Stimulated activated CD8-positive, alpha-beta memory T cell treated with anti-CD3 and anti-CD28 coated beads, Interleukin-7, amount 100 ng/mL, for 4 hours (primary cell): ENCODE data around the gene TRIM7.
"Not testable (repeated sequence)": the region's sequence is repeated elsewhere in the genome, so short reads cannot be mapped to it uniquely, and the experiment has no call there.

Experiments used
- DNase-seq, 2 donors: peaks; one replicate each; pipeline ENCODE4 v3.0.0-alpha.2; 2020; ENCODE audit warnings: low read depth in 2 of 2

TRIM7 gene

DNA sequence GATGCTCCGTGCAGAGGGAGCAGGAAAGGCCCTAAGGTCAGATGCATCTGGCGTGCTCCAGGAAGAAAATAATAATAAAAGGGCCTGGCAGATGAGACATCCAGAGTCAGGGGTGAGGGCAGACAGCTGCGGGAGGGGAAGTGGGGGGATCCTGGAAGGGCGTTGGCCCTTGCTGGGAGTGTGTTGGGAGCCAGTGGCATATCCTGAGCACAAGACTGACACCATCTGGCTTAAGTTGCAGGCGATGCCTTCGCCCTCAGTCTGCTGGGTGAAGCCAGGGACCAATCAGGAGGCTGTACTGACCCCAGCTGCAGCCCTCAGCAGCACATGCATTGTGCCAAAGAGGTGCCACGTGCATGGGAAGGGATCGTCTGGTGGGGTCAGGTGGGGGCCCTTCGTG is 53.9 kb downstream of the TRIM7 start:
- DNase-seq, result no peak

DNA sequence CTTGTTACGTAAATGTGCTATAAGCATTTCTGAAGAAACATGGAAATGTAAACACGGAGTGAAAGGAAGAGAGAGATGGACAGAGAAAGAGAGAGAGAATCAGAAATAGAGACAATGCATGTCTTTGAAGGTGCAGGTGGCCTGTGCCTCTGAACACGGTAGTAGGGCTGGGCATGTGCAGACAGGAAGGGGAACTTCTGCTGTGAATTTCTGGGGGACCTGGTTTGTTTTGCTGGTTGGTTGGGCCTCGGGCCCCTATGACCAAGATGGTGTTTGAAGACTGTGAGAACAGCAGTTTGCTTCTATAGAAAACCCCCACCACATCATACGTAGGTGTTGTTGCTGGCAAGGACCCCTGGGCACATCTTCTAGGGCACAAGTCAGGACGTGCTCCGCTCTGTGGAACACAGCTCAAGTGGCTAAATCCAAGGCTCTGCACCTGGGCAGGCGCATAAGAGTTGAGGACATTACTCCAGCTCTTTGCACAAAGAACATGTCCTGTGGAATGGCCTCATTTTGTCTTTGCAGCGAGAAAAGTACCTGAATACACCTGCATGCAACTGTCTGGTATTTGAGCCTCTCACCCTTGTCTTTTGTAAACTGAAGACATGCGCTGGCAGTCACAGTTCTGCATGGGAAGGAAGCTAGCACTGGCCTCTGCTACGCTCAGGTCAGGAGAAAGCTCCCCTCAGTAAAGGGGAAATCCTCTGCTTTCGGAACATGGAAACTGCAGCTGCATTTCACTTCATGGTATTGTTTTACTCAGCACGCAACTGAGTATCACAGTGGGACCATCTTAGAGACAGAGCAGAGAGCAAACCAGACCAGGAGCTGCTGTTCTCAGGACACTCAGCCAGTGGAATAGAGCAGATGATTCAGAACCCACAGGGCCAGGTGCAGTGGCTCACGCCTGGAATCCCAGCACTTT is 54.9 kb downstream of the TRIM7 start:
- no peak for DNase-seq

DNA sequence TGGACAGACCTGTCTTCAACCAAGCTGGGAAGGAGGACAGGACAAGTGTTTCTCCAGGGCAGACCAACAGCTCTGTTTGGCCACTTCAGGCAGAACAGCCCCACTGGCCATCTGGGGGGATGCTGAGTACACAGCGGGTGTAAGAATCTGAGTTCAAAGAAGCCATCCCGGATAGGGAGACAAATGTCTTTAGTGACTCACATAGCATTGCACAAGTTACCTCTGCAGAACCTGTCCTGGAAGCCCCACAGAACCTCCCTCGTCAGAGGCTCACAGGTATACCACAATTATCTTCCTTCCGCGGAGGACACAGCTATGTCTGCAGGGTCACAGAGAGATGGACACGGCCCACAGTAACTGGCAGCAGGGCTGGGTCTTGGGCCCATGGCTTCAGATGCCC is 55.6 kb downstream of the TRIM7 start:
- DNase-seq, result no peak

DNA sequence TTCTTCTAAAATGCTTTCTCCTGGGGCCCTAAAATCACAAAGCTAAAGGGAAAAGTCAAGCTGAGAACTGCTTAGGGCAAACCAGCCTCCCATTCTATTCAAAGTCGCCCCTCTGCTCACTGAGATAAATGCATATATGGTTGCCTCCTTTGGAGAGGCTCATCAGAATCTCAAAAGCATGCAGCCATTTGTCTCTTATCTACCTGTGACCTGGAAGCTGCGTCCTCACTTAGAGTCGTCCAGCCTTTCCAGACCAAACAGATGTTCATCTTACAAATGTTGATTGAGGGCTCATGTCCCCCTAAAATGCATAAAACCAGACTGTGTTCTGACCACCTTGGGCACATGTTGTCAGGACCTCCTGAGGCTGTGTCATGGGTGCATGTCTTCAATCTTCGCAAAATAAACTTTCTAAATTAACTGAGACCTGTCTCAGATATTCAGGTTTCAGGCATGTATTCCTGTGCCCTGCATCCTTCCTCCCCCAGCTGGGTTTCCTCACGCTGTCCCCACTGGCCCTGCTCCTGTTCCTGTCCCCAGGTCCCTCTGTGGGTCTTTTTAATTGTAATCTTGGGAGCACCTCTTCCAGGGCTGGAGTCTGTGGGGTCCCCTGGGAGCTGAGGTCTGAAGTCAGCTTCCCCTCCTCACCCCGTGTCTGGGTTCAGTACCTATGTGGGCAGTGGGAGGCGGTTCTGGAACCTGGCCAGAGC is 57.9 kb downstream of the TRIM7 start, which contains the start of gene OR2V2:
OR2V2 (plus strand) TSS at position 660 of the 710 bp plus-strand sequence. CDS start 7,357 bp downstream, outside the sequence.
- not testable (repeated sequence) for DNase-seq

DNA sequence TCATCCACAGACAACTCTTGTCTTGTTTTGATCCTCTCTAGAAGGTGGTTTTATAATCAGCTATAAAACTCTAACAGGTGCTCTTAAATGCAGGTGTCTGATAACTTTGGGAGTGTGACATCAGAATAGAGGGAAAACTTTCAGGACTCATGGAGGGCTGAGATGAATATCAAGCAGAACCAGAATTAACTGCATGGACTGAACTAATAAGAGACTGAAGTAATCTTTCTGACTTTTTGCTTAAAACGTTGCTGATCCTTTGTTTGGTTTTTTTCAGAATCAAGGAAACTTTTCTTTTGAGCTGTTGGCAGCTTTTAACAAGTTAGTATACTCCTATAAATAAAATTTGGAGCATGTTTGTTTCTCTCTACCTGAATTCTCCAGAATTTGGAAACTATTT is 59.9 kb downstream of the TRIM7 start:
- DNase-seq, result no peak
